ENCODE results near the gene C15orf40. TPM values are rescaled to one million over a fixed set of nuclear protein-coding genes. Genes with fewer than 3 reads are reported as not detected.

The C15orf40 gene
- total RNA-seq, 1 donor from 2014 or later = 24.2 TPM

DNA sequence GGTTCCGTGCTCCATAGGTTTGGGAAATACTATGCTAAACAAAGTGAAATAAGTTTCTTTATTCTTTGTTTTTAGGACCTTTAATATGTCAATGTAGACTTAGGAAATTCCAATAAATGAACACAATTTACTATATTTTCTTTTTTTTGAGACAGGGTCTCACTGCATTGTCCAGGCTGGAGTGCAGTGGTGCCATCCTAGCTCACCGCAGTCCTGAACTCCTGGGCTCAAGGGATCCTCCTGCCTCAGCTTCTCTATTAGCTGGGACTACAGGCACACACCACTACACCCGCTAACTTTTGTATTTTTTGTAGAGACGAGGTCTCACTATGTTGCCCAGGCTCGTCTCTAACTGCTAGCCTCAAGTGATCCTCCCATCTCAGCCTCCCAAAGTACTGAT is 46.5 kb downstream of the C15orf40 start:
- peaks cover 12% of the 10 kb centered on the region for H3K4me1 Mint-ChIP-seq (ENCODE audit: low read depth)
- H3K36me3 Mint-ChIP-seq (ENCODE audit: low read depth) = no peaks in the 10 kb centered on the region
- H3K9me3 Mint-ChIP-seq = no peaks in the 10 kb centered on the region
- no peak overlapping the region for H3K27ac Mint-ChIP-seq
- no peak for DNase-seq (ENCODE audit: low spot score)
- H3K27me3 Mint-ChIP-seq (ENCODE audit: insufficient read depth) = peaks cover 41% of the 10 kb centered on the region
- intact Hi-C loops (cut with micrococcal nuclease) = loop anchor here (5.0 kb wide), 1 partner anchor 133 kb away; no protein-coding TSS in a partner anchor
- no peak overlapping the region for H3K4me3 Mint-ChIP-seq

DNA sequence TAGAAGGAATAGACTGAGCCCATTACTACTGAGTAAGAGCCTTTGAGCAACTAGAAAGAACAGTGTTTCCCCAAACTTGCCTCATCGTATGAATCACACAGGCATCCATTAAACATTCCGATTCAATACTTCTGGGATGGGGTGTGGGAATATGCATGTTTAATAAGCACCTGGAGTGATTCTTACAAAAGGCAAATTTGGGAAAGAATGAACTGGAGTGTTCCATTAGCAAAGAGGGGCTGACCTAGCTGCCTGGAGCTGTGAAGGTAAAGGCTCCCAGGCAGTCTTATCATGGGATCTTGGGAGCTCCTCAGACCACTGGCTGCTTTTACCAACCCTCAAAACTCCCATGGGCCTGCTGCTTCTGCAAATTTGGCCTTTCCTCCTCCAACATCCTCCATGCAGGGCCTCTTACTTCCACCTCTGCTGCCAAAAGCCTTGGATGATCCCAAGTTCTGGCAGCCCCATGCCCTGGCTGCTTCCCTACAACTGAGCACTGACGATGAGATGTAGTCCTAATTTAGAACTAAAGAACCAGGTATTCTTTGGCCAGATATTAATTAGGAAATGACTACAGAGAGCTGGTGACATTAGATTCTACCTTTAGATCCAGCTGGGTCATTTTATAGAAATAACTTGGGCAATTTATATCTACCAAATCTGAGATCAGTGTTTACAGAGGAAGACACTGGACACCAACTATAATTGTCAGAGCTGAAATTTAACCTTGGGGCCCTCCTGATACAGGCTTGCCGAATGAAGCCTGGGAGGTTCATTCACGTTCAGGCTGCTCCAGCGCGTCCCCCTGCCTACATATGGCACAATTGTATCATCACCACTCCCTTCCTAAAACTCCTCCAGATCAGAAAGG is 47.7 kb downstream of the C15orf40 start:
- no peak overlapping the region for H3K27ac Mint-ChIP-seq
- no peaks in the 10 kb centered on the region for H3K36me3 Mint-ChIP-seq (ENCODE audit: low read depth)
- peaks cover 12% of the 10 kb centered on the region for H3K4me1 Mint-ChIP-seq (ENCODE audit: low read depth)
- H3K9me3 Mint-ChIP-seq = no peaks in the 10 kb centered on the region
- H3K27me3 Mint-ChIP-seq (ENCODE audit: insufficient read depth) = peaks cover 38% of the 10 kb centered on the region
- H3K4me3 Mint-ChIP-seq = no peak overlapping the region
- intact Hi-C loops (cut with micrococcal nuclease) = no loop called here
- DNase-seq (ENCODE audit: low spot score) = no peak

DNA sequence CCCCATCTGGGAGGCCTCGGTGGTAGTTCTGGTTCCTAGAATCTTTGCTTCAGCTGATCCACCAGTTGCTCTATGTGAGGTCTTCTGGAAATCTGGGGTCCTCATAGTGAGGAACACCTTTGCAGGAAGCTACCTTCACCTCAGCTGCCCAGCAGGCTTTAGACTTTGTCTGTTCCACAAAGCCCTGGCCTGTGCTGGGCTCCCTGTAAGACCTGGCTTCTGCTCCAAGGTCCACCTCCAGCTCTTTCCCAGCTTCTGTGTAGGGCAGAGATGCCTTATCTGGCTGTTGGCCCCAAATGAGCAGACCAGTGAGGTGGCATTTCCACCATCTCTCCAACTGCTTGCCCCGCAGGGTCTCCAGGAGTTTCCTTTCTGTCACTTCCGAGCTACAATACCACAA is 50.7 kb downstream of the C15orf40 start:
- DNase-seq (ENCODE audit: low spot score) = no peak
- Mint-ChIP-seq H3K4me1 (ENCODE audit: low read depth) (peaks cover under 1% of the 10 kb centered on the region), H3K27ac (no peak overlapping the region), H3K4me3 (no peak overlapping the region), H3K27me3 (ENCODE audit: insufficient read depth) (peaks cover 38% of the 10 kb centered on the region), H3K9me3 (no peaks in the 10 kb centered on the region), H3K36me3 (ENCODE audit: low read depth) (no peaks in the 10 kb centered on the region)
- intact Hi-C loops (cut with micrococcal nuclease) = no loop called here

DNA sequence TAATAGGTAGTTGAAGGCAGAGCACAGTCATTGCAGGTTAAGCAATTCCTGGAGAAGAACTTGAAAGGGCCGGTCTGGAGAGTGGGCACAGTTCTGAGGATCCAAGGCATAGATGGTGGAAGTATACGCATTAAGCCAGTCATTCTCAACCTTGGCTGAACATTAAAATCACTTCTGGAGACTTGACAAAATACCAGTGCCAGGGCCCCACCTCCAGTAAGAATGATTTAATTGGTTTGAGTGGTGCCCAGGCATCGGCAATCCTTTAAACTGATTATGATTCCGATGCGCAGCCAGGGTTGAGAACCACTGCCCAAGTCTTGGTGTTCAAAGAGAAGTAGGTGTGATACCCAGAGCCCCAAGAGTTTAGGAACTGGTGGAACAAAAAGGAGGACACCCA is 52.0 kb downstream of the C15orf40 start:
- DNase-seq (ENCODE audit: low spot score) = no peak
- Mint-ChIP-seq H3K9me3 (no peaks in the 10 kb centered on the region), H3K4me3 (no peak overlapping the region), H3K36me3 (ENCODE audit: low read depth) (no peaks in the 10 kb centered on the region), H3K4me1 (ENCODE audit: low read depth) (no peaks in the 10 kb centered on the region), H3K27ac (no peak overlapping the region), H3K27me3 (ENCODE audit: insufficient read depth) (peaks cover 38% of the 10 kb centered on the region)
- intact Hi-C loops (cut with micrococcal nuclease) = no loop called here

DNA sequence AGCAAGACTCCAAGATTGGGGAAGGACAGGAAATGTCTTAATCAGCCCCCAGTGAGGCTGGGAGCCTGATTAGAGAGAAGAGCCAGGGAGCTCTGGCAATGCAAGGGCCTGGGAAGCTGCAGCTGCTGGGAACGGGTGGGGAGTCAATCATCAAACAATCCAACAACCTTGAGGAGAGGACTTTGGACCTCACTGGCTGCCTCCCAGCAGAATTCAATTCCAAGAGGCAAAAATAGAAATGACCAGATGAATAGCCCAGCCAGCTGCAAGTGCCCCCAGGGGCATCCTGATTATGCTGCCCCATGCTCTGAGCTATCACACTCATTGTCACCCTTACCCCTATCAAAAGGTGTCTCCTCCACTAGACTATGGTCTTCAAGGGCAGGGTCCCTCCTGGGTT is 52.8 kb downstream of the C15orf40 start:
- Mint-ChIP-seq H3K27me3 (ENCODE audit: insufficient read depth) (peaks cover 35% of the 10 kb centered on the region), H3K9me3 (no peaks in the 10 kb centered on the region), H3K36me3 (ENCODE audit: low read depth) (no peaks in the 10 kb centered on the region), H3K27ac (no peak overlapping the region), H3K4me3 (no peak overlapping the region), H3K4me1 (ENCODE audit: low read depth) (no peaks in the 10 kb centered on the region)
- DNase-seq (ENCODE audit: low spot score) = no peak
- intact Hi-C loops (cut with micrococcal nuclease) = no loop called here

DNA sequence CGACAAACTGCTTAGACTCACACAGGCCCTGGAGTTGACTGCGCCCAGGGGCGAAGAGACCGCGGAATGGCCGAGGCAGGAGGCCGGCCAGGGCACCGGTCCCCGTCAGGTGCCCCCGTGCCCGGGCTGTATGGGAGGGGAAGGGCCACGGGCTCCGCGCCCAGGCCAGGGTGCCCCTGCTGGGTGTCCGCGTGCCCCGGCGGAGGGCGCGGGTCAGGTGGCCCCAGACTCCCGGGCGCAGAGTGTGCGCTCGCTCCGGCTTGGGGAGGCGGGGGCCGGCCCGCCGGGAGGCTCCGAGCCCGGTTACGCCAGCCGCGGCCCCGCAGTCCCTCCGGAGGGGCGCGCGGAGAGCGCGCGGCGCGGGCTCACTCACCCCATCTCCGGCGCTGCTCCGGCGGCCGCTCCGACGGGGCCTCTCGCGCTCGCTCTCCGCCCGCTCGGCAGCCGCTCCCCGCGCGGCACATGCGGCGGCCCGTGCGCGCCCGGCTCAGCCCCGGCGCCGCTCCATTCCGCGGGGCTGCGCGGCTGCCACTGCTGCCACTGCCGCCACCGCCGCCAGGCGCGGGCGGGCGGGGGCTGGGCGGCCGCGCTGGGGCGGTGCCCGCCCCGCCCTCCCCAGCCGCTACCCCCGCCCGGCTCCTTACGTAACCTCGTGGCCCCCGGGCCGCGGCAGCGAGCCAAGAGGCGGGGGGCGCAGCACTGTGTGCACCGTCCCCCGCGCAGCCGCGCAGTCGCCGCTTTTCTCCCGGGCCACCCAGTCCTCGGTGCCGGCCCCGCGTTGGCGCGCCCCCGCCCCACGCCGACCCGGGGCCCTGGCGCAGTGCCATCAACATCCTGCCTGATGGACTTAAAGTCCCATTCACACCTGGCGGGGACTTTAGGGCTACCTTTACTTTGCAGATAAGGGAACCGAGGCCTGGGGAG is 59.0 kb downstream of the C15orf40 start, which contains the start of gene HOMER2:
Gene HOMER2, minus strand, starts transcription at position 563 of the 924 bp plus-strand sequence. Its CDS starts 185 bp downstream, at position 378.
- intact Hi-C loops (cut with micrococcal nuclease) = no loop called here
- peak within 1 kb of the TSS; percentile 50 for H3K27ac Mint-ChIP-seq
- H3K4me1 Mint-ChIP-seq (ENCODE audit: low read depth) = no peaks in the 10 kb centered on the region
- peak within 1 kb of the TSS; percentile 64 for H3K4me3 Mint-ChIP-seq
- peaks cover 4% of the 10 kb centered on the region for H3K36me3 Mint-ChIP-seq (ENCODE audit: low read depth)
- DNase-seq (ENCODE audit: low spot score) = no peak
- no peaks in the 10 kb centered on the region for H3K9me3 Mint-ChIP-seq
- H3K27me3 Mint-ChIP-seq (ENCODE audit: insufficient read depth) = peaks cover 16% of the 10 kb centered on the region

DNA sequence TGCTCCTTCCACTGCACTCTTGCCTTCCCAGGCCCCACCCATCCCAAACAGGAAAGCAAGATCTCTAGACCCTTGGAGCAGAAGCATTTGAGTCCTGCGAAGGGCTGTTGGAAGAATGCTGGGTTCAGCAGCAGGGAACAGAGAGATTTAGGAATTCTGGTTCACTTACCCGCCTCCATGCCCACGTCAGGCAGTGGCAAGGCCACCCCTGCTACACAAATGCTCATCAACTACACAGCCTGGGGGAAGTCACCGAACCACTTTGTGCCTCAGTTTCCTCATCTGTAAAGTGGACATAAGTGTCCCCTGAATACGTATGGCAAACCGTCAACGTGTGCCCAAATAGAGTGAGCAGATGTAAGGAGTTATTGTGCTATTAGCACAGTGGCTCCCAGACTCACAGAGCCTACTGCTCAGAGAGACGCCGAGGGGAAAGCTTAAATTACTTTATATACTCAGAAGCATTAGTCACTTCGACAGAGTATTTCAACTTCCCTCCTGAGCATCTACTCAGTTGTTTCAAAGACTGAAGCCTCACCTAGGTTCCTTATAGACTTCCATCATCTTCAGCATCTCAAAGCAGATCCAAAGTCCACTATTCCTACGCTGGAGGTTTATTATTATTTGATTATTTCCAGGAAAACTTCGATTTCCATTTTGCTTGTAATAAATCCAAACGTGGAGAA is 59.8 kb downstream of the C15orf40 start:
- Mint-ChIP-seq H3K36me3 (ENCODE audit: low read depth) (peaks cover 4% of the 10 kb centered on the region), H3K4me1 (ENCODE audit: low read depth) (no peaks in the 10 kb centered on the region), H3K9me3 (no peaks in the 10 kb centered on the region), H3K27me3 (ENCODE audit: insufficient read depth) (peaks cover 20% of the 10 kb centered on the region), H3K4me3 (no peak overlapping the region), H3K27ac (peak overlapping the region; percentile 50)
- intact Hi-C loops (cut with micrococcal nuclease) = no loop called here
- DNase-seq (ENCODE audit: low spot score) = no peak

DNA sequence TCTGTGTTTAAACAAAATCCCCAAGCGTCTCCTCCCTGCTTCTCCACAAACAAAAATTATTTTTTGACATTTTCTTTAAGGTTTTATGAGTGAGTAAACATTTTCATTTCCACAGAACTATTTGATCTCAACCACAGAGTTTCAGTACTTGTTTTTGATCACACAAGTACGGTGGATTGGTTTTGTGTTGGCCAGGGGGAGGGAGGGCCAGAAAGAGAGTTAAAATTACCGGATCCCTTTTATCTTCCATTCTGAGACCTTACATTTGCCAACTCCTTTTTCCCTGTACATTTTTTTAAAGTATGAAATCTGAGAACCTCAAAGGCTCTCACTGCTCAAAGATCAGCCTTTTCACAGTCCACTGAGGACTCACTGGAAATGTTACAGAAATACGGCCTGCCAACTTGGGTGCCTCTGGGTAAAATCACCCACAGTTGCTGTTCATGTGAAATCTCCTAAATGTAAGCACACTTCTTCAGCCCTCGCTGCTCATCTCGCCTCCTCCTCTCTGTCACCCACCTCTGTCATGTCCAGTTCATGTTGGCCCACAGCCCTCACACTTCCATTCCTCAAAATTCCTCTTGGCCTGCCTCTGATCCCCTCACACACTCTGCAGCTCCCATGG is 60.6 kb downstream of the C15orf40 start:
- Mint-ChIP-seq H3K4me1 (ENCODE audit: low read depth) (no peaks in the 10 kb centered on the region), H3K9me3 (no peaks in the 10 kb centered on the region), H3K36me3 (ENCODE audit: low read depth) (peaks cover 4% of the 10 kb centered on the region), H3K4me3 (no peak overlapping the region), H3K27me3 (ENCODE audit: insufficient read depth) (peaks cover 22% of the 10 kb centered on the region), H3K27ac (no peak overlapping the region)
- DNase-seq (ENCODE audit: low spot score) = no peak
- intact Hi-C loops (cut with micrococcal nuclease) = loop anchor here (1.0 kb wide), 4 partner anchors 15 to 140 kb away; partner anchors contain the start of gene RAMAC

DNA sequence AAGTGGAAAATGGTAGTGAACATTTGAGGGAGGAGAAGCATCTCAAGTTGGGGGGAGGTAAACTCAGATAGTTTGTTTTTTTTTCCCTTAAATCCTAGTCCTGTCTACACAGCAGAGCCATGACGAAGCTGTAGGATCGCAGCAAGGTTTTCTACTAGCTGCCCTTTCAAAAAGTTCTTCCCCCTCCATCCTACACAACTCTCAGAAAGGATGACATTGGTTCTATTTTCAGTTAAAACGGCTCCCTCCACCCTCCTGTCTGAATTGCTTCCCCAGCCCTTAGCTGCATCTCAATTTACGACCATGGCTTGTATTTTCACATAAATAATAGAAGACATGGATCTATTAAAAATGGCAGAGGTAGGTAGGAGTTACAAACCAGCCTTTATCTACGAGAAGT is 61.1 kb downstream of the C15orf40 start:
- Mint-ChIP-seq H3K4me1 (ENCODE audit: low read depth) (no peaks in the 10 kb centered on the region), H3K27me3 (ENCODE audit: insufficient read depth) (peaks cover 20% of the 10 kb centered on the region), H3K9me3 (no peaks in the 10 kb centered on the region), H3K4me3 (no peak overlapping the region), H3K36me3 (ENCODE audit: low read depth) (peaks cover 4% of the 10 kb centered on the region), H3K27ac (no peak overlapping the region)
- no peak for DNase-seq (ENCODE audit: low spot score)
- intact Hi-C loops (cut with micrococcal nuclease) = loop anchor here (1.0 kb wide), 4 partner anchors 16 to 139 kb away; partner anchors contain the start of gene RAMAC

DNA sequence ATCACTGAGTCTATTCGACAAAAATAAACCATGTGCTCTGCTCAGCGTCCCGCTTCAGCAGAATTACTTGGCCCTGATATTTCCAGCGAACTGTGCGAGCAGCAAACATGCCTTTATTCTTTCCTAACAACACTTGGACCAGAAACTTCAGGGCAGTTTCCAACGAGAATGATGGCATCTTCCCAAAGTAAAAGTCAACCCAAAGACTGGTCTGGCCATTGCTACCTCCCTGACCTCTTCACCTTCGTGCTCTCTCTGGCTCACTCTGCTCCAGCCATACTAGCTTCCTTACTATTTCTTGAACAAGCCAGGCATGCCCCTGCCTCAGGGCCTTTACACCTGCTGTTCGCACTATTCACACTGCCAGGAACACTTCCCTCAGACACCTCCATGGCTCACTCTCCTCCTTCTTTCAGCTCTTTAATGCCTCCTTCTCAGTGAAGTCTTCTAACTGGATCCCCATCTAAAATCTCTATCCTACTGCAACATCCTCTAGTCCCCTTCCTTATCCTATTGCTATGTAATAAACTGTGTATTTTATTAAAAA is 65.2 kb downstream of the C15orf40 start:
- no peaks in the 10 kb centered on the region for H3K9me3 Mint-ChIP-seq
- H3K27ac Mint-ChIP-seq = no peak overlapping the region
- intact Hi-C loops (cut with micrococcal nuclease) = no loop called here
- no peaks in the 10 kb centered on the region for H3K36me3 Mint-ChIP-seq (ENCODE audit: low read depth)
- no peak for DNase-seq (ENCODE audit: low spot score)
- no peak overlapping the region for H3K4me3 Mint-ChIP-seq
- H3K4me1 Mint-ChIP-seq (ENCODE audit: low read depth) = no peaks in the 10 kb centered on the region
- H3K27me3 Mint-ChIP-seq (ENCODE audit: insufficient read depth) = peaks cover 23% of the 10 kb centered on the region

DNA sequence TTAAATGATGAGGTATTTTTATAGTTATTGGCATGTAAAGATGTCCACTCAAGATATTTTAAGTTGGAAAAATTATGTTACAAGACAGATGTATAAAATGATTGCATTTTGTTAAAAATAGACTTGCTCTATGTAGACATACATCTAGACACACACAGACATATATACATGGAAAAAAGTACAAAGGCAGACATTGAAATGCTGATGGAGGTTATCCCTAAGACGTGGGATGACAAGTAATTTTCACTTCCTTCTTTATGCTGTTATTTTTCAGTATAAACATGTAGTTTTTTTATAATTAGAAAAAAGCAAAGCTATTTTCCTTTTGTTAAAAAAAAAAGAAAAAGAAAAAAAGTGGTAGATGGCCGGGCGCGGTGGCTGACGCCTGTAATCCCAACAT is 66.1 kb downstream of the C15orf40 start:
- no peaks in the 10 kb centered on the region for H3K4me1 Mint-ChIP-seq (ENCODE audit: low read depth)
- no peak overlapping the region for H3K27ac Mint-ChIP-seq
- H3K36me3 Mint-ChIP-seq (ENCODE audit: low read depth) = no peaks in the 10 kb centered on the region
- H3K4me3 Mint-ChIP-seq = no peak overlapping the region
- DNase-seq (ENCODE audit: low spot score) = no peak
- H3K27me3 Mint-ChIP-seq (ENCODE audit: insufficient read depth) = peaks cover 23% of the 10 kb centered on the region
- H3K9me3 Mint-ChIP-seq = no peaks in the 10 kb centered on the region
- intact Hi-C loops (cut with micrococcal nuclease) = no loop called here

DNA sequence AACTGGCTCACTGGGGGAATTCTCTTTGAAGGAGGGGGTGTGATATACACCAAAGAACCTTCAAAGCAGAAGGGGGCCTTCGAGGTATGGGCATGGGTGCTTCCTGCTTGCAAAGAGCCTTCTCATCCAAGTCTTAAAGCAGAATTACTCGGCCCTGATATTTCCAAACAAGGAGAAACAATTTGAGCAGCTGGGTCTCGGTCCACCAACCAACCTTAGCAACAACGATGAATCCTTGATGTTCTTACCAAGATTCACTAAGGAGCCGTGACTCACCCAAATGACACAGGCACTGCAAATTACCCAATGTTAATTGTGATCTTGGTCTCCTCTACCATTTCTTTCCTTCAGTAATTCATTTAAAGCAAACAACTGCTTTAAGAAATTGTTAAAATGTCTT is 66.6 kb downstream of the C15orf40 start:
- no peak for DNase-seq (ENCODE audit: low spot score)
- no peaks in the 10 kb centered on the region for H3K9me3 Mint-ChIP-seq
- H3K4me1 Mint-ChIP-seq (ENCODE audit: low read depth) = no peaks in the 10 kb centered on the region
- intact Hi-C loops (cut with micrococcal nuclease) = no loop called here
- no peak overlapping the region for H3K27ac Mint-ChIP-seq
- no peaks in the 10 kb centered on the region for H3K36me3 Mint-ChIP-seq (ENCODE audit: low read depth)
- H3K27me3 Mint-ChIP-seq (ENCODE audit: insufficient read depth) = peaks cover 23% of the 10 kb centered on the region
- no peak overlapping the region for H3K4me3 Mint-ChIP-seq

Measured in activated T-helper 1 cell treated with anti-CD3 and anti-CD28 coated beads, Interleukin-12 subunit alpha, Interleukin-12 subunit beta, Interleukin-2, Interleukin-4 antibody, amounts not matched to agents 30 ng/mL and 10 ng/mL and 1 ng/mL, durations not matched to agents 14 hours and 24 hours and 36 hours (primary cell).